ENCODE measurements around the gene GGA1. TPM values are rescaled to one million over a fixed set of nuclear protein-coding genes. Genes with fewer than 3 reads are reported as not detected.
A peak's percentile ranks its signal among the peaks of the same experiment; 100 is the strongest.
"Not testable (repeated sequence)": the region's sequence is repeated elsewhere in the genome, so short reads cannot be mapped to it uniquely, and the experiment has no call there.

Gene GGA1
- total and polyA plus RNA-seq, 2 experiments from 2014 or later, result 29.7 TPM

GRCh38 chr22:37588546-37589215, 20.0 kb upstream of the GGA1 start:
- Histone ChIP-seq H3K4me3 (no peak overlapping the region), H3K79me2 (ENCODE audit: insufficient read depth) (no peaks in the 10 kb centered on the region), H2AFZ (no peak overlapping the region), H3K27me3 (replicated peaks; ENCODE audit: insufficient read depth) (no peaks in the 10 kb centered on the region; the same call in 1 of the 2 replicates), H3K9ac (no peak overlapping the region), H3K36me3 (ENCODE audit: low read depth) (no peaks in the 10 kb centered on the region), H3K9me2 (ENCODE audit: insufficient read depth) (no peaks in the 10 kb centered on the region), H3K9me3 (ENCODE audit: low read depth) (no peaks in the 10 kb centered on the region), H3K4me1 (ENCODE audit: insufficient read depth) (no peaks in the 10 kb centered on the region), H3F3A (ENCODE audit: insufficient read depth) (no peaks in the 10 kb centered on the region), H4K20me1 (ENCODE audit: insufficient read depth) (no peaks in the 10 kb centered on the region), H3K4me2 (ENCODE audit: unreplicated experiment) (no peak overlapping the region), H3K27ac (no peak overlapping the region)
- TF ChIP-seq EZH2 (IDR thresholded peaks at IDR 0.05; ENCODE audit: insufficient read depth, poor library complexity, severe bottlenecking) (no peak), EZH2phosphoT487 (IDR thresholded peaks at IDR 0.05; ENCODE audit: insufficient read depth, low read depth) (no peak)
- DNase-seq, result no peak
- 64 to 65% methylated on average over 11 of the region's 11 CpGs for WGBS, 2 experiments (ENCODE audit: low coverage in 1 of 2, low lambda C conversion rate in 2 of 2, missing lambda C conversion rate in 2 of 2)
- in situ Hi-C loops (cut with MboI), result no loop called here

- no peaks in the 10 kb centered on the region for H3K9me3 ChIP-seq (ENCODE audit: low read depth)
- H4K20me1 ChIP-seq (ENCODE audit: insufficient read depth), result no peaks in the 10 kb centered on the region
- no peaks in the 10 kb centered on the region for H3K36me3 ChIP-seq (ENCODE audit: low read depth)
- TF ChIP-seq EZH2phosphoT487 (IDR thresholded peaks at IDR 0.05; ENCODE audit: insufficient read depth, low read depth), result no peak
- no peak for TF ChIP-seq EZH2 (IDR thresholded peaks at IDR 0.05; ENCODE audit: insufficient read depth, poor library complexity, severe bottlenecking)
- no peaks in the 10 kb centered on the region for H3K9me2 ChIP-seq (ENCODE audit: insufficient read depth)
- H3F3A ChIP-seq (ENCODE audit: insufficient read depth), result no peaks in the 10 kb centered on the region
- no peak for DNase-seq
- H3K9ac ChIP-seq, result no peak overlapping the region
- no peak overlapping the region for H3K27ac ChIP-seq
- no peak overlapping the region for H3K4me2 ChIP-seq (ENCODE audit: unreplicated experiment)
- H2AFZ ChIP-seq, result no peak overlapping the region
- in situ Hi-C loops (cut with MboI), result loop anchor here (10.0 kb wide), 1 partner anchor 55 kb away; no protein-coding TSS in a partner anchor
- WGBS, 2 experiments (ENCODE audit: low coverage in 1 of 2, low lambda C conversion rate in 2 of 2, missing lambda C conversion rate in 2 of 2), result 43 to 44% methylated on average over 5 of the region's 5 CpGs
- no peaks in the 10 kb centered on the region for H3K4me1 ChIP-seq (ENCODE audit: insufficient read depth)
- H3K27me3 ChIP-seq (replicated peaks; ENCODE audit: insufficient read depth), result no peaks in the 10 kb centered on the region; the same call in 1 of the 2 replicates
- H3K79me2 ChIP-seq (ENCODE audit: insufficient read depth), result no peaks in the 10 kb centered on the region
- no peak overlapping the region for H3K4me3 ChIP-seq
These were observed 19.0 kb upstream of the GGA1 start for GRCh38 chr22:37589636-37590035.

- not testable (repeated sequence) for DNase-seq; H3K9ac ChIP-seq; H3K27ac ChIP-seq; H3K27me3 ChIP-seq (replicated peaks; ENCODE audit: insufficient read depth); H2AFZ ChIP-seq; H3K79me2 ChIP-seq (ENCODE audit: insufficient read depth); H3K4me2 ChIP-seq (ENCODE audit: unreplicated experiment); H4K20me1 ChIP-seq (ENCODE audit: insufficient read depth); H3K4me1 ChIP-seq (ENCODE audit: insufficient read depth); H3F3A ChIP-seq (ENCODE audit: insufficient read depth); H3K36me3 ChIP-seq (ENCODE audit: low read depth); H3K4me3 ChIP-seq; H3K9me3 ChIP-seq (ENCODE audit: low read depth); H3K9me2 ChIP-seq (ENCODE audit: insufficient read depth)
- in situ Hi-C loops (cut with MboI), result loop anchor here (10.0 kb wide), 1 partner anchor 56 kb away; no protein-coding TSS in a partner anchor
- WGBS, 2 experiments (ENCODE audit: low coverage in 1 of 2, low lambda C conversion rate in 2 of 2, missing lambda C conversion rate in 2 of 2), result 88 to 89% methylated on average over 6 of the region's 6 CpGs
These were observed 17.6 kb upstream of the GGA1 start for GRCh38 chr22:37591081-37591480.

- Histone ChIP-seq H3K79me2 (ENCODE audit: insufficient read depth) (no peaks in the 10 kb centered on the region), H3K4me2 (ENCODE audit: unreplicated experiment) (peak overlapping the region; percentile 53), H3F3A (ENCODE audit: insufficient read depth) (no peaks in the 10 kb centered on the region), H3K9me2 (ENCODE audit: insufficient read depth) (no peaks in the 10 kb centered on the region), H4K20me1 (ENCODE audit: insufficient read depth) (no peaks in the 10 kb centered on the region), H3K27me3 (replicated peaks; ENCODE audit: insufficient read depth) (no peaks in the 10 kb centered on the region; the same call in 1 of the 2 replicates), H3K9me3 (ENCODE audit: low read depth) (no peaks in the 10 kb centered on the region), H3K4me3 (peak overlapping the region; percentile 43), H2AFZ (peak overlapping the region; percentile 64), H3K27ac (no peak overlapping the region), H3K4me1 (ENCODE audit: insufficient read depth) (no peaks in the 10 kb centered on the region), H3K9ac (no peak overlapping the region), H3K36me3 (ENCODE audit: low read depth) (no peaks in the 10 kb centered on the region)
- WGBS, 2 experiments (ENCODE audit: low coverage in 1 of 2, low lambda C conversion rate in 2 of 2, missing lambda C conversion rate in 2 of 2), result 70 to 71% methylated on average over 12 of the region's 12 CpGs
- DNase-seq, result no peak
- TF ChIP-seq EZH2phosphoT487 (IDR thresholded peaks at IDR 0.05; ENCODE audit: insufficient read depth, low read depth) (no peak), EZH2 (IDR thresholded peaks at IDR 0.05; ENCODE audit: insufficient read depth, poor library complexity, severe bottlenecking) (no peak)
- in situ Hi-C loops (cut with MboI), result loop anchor here (10.0 kb wide), 1 partner anchor 57 kb away; no protein-coding TSS in a partner anchor
These were observed 16.7 kb upstream of the GGA1 start for GRCh38 chr22:37591823-37592404.
